BLaER1 treated with 17β-estradiol and CSF1 and Interleukin-3, amounts not matched to agents 10 nM and 100 nM (cell line): ENCODE data around the gene MRPL55.

Source experiments
- H3K27ac ChIP-seq, 11 experiments: shearing (Covaris generic); formaldehyde crosslinking; 2 replicates each; pipeline ENCODE4 v1.8.1; 2022
- H3K27me3 ChIP-seq, 11 experiments: shearing (Covaris generic); formaldehyde crosslinking; 2 replicates each; pipeline ENCODE4 v1.8.1; 2022
- H3K36me3 ChIP-seq, 11 experiments: shearing (Covaris generic); formaldehyde crosslinking; 2 replicates each; pipeline ENCODE4 v1.8.1; 2022
- H3K4me1 ChIP-seq, 10 experiments: shearing (Covaris generic); formaldehyde crosslinking; 2 replicates each; pipeline ENCODE4 v1.8.1; 2022
- H3K4me2 ChIP-seq, 11 experiments: shearing (Covaris generic); formaldehyde crosslinking; 2 replicates each; pipeline ENCODE4 v1.8.1; 2022
- H3K4me3 ChIP-seq, 10 experiments: shearing (Covaris generic); formaldehyde crosslinking; 2 replicates each; pipeline ENCODE4 v1.8.1; 2022
- H3K9ac ChIP-seq, 11 experiments: shearing (Covaris generic); formaldehyde crosslinking; 2 replicates each; pipeline ENCODE4 v1.8.1; 2022
- H3K9me3 ChIP-seq, 11 experiments: shearing (Covaris generic); formaldehyde crosslinking; replicated peaks in 1 of 11; 2 replicates each; pipeline ENCODE4 v1.8.1; 2022
- H4K20me1 ChIP-seq, 11 experiments: shearing (Covaris generic); formaldehyde crosslinking; 2 replicates each; pipeline ENCODE4 v1.8.1; 2022
- Cebpa-rat ChIP-seq, 11 experiments: shearing (Covaris generic); IDR thresholded peaks; 2 replicates each; pipeline ENCODE4 v1.8.1; 2022

Gene MRPL55

DNA sequence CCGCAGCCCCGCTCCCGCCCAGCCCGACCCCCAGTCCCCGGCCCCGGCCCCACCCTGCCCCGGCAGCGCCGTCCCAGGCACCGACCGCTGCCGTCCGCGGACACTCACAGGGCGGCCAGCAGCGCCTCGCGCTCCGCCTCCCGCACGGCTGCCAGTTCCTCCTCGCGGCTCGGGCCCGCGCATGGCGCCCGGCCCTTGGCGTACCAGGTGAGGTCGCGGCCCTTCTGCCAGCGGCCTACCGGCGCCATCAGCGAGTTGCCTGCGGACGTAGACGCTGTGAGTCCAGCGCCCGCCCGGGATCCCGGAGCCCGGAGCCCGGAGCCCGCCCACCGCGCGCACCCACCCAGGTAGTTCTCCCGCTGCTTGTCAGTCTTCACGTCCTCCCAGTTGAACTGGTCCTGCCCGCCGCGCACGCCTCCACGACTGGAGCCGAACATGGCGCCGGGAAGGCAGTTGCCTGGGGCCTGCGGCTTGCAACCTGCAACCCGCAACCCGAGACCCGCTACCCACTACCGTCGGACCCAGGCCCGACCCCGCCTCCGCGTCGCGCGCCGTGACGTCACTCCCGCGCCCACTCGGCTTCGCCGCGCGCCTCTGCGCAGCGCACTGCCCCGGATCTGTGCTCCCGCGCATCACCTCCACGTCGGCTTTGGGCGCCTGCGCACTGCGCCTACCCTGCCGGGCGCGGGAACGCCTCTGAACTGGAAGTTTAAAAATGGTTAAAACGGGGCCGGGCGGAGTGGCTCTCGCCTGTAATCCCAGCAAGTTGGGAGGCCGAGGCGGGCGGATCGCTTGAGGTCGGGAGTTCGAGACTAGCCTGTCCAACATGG is 6.1 kb downstream of the MRPL55 start, which contains the start of gene C1orf35:
C1orf35 (minus strand) TSS at position 535 of the 830 bp plus-strand sequence; CDS start at position 437, 98 bp downstream.
- Histone ChIP-seq H3K27ac (peak within 1 kb of the TSS; percentile 32 to 86 (median 78); a peak in 21 of 22 replicates), H3K4me1 (peaks cover 29 to 55% (median 36%) of the 10 kb centered on the region in 10 experiments), H3K4me3 (peak within 1 kb of the TSS; percentile 85 to 97 (median 92)), H3K4me2 (peak within 1 kb of the TSS; percentile 91 to 98 (median 94)), H3K9me3 (no peaks in the 10 kb centered on the region), H3K9ac (peak within 1 kb of the TSS; percentile 75 to 94 (median 86)), H3K27me3 (no peaks in the 10 kb centered on the region), H3K36me3 (peaks cover 54 to 66% (median 57%) of the 10 kb centered on the region in 11 experiments), H4K20me1 (peaks cover 40 to 55% (median 45%) of the 10 kb centered on the region in 11 experiments)
- no peak for TF ChIP-seq Cebpa-rat (IDR thresholded peaks at IDR 0.05)

DNA sequence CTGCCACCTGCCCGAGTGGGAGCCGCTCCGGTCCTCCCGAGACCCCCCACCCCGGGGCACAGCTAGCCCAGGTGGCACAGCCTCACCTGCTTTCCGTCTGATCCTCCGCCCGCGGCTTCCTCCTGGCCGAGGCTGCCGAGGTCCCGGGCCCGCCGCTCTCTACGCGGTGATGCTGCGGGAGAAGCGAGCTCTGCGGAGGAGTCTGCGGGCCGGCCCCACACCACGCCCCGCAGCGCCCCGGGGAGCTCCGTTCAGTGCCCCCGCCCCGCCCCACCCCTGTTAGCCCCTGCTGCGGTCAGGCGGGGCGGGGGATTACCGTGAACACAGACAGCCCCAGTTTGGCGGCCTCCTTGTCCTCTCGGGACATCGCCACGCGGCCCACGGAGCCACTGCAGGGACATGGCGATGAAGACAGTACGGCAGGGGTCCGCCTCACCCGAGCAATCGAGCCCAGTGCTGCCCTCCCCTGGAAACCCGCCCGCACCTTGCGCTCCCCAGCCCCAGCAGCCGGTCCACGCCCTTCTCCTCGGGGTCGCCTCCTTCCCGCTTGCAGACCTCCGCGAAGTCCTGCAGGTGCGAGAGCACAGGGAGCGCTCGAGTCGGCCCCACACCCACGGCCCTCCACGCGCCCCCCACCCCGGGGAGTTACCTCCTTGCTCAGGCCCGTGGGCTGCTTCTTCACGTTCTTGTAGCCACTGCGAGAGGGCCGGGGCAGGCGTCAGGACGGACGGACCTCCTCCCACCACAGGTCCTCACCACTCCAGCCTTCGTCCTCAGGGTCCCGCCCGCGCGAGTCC is 6.9 kb downstream of the MRPL55 start:
- Histone ChIP-seq H3K4me1 (peaks cover 24 to 49% (median 29%) of the 10 kb centered on the region in 10 experiments), H3K4me3 (peak overlapping the region; percentile 85 to 97 (median 92)), H3K36me3 (peaks cover 56 to 66% (median 58%) of the 10 kb centered on the region in 11 experiments), H3K9ac (peak overlapping the region; percentile 75 to 94 (median 86)), H4K20me1 (peaks cover 48 to 55% (median 53%) of the 10 kb centered on the region in 11 experiments), H3K27ac (peak overlapping the region in 10 of 11 experiments; percentile 3 to 86 (median 78); a peak in 15 of 22 replicates), H3K4me2 (peak overlapping the region; percentile 91 to 98 (median 94)), H3K27me3 (no peaks in the 10 kb centered on the region), H3K9me3 (no peaks in the 10 kb centered on the region)
- TF ChIP-seq Cebpa-rat (IDR thresholded peaks at IDR 0.05), result no peak

DNA sequence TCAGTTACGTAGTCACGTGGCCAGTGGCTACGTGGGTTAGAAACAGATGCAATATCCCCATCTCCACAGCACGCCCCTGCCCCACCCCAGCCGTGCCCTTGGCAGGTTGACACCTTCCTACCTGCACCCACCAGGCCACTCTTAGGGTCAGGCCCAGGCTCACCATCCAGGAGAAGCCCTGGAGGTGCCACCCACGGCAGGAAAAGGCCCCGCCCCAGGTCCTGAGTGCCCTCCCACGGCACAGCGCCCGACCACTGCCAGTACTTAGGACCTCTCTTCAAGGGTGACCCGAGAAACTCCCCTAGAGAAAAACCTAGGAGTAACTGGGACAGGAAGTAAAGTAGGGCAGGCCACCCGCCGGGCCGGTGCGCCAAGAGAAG is 7.5 kb downstream of the MRPL55 start:
- peak overlapping the region in 8 of 11 experiments; percentile 3 to 86 (median 80); a peak in 10 of 22 replicates for H3K27ac ChIP-seq

DNA sequence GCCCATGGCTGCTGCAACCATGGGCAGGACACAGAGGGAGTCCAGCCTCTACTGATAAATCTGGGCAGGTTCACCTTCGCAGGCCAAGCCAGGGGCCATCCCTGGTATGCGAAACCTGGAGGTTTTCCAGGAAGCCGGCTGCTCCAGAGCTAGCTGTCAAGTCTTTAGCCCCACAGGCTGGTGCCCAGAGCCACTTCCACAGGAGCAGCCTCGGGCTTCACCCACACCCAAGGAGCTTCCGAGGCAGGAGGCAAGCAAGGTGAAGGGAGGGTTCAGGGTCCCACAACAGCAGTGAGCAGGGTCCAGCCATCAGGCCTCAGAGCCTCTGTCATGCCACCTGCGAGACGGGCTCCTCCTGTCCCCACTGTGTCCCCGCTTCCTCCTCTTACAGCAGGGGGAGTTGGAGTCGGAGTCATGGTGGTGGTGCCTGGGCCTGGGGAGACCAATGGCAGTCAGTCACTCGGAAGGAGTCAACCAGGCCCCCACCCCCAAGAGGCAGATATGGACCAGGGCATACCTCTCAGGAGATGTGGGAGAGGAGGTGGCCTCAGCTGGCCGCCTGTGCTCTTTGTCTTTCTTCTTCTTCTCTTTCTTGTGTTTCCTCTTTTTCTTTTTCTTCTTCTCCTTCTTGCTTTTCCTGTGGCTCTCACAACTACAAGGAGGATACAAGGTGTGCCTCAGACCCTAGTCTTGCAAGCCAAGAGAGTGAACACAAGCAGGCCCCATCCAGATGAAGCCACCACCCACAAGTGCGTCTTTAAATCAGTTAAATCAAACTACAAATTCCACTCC is 8.1 kb downstream of the MRPL55 start:
- Histone ChIP-seq H3K9ac (peak overlapping the region in 10 of 11 experiments; percentile 75 to 94 (median 86); a peak in 17 of 22 replicates), H3K9me3 (no peaks in the 10 kb centered on the region), H3K27me3 (no peaks in the 10 kb centered on the region), H3K4me1 (peaks cover 24 to 49% (median 29%) of the 10 kb centered on the region in 10 experiments), H3K27ac (no peak overlapping the region), H4K20me1 (peaks cover 60 to 66% (median 64%) of the 10 kb centered on the region in 11 experiments), H3K4me2 (peak overlapping the region; percentile 91 to 98 (median 94)), H3K4me3 (peak overlapping the region in 8 of 10 experiments; percentile 85 to 97 (median 92); a peak in 14 of 20 replicates), H3K36me3 (peaks cover 56 to 66% (median 58%) of the 10 kb centered on the region in 11 experiments)
- TF ChIP-seq Cebpa-rat (IDR thresholded peaks at IDR 0.05), result no peak

More for the DNA sequence above, 7.5 kb downstream of the MRPL55 start:
- peak overlapping the region; percentile 91 to 98 (median 94) for H3K4me2 ChIP-seq
- H3K4me1 ChIP-seq, result peaks cover 24 to 49% (median 29%) of the 10 kb centered on the region in 10 experiments
- H3K36me3 ChIP-seq, result peaks cover 56 to 66% (median 58%) of the 10 kb centered on the region in 11 experiments
- no peaks in the 10 kb centered on the region for H3K27me3 ChIP-seq
- H3K9ac ChIP-seq, result peak overlapping the region; percentile 75 to 94 (median 86)
- H3K4me3 ChIP-seq, result peak overlapping the region; percentile 85 to 97 (median 92)
- no peaks in the 10 kb centered on the region for H3K9me3 ChIP-seq
- H4K20me1 ChIP-seq, result peaks cover 54 to 60% (median 58%) of the 10 kb centered on the region in 11 experiments
- TF ChIP-seq Cebpa-rat (IDR thresholded peaks at IDR 0.05), result no peak

DNA sequence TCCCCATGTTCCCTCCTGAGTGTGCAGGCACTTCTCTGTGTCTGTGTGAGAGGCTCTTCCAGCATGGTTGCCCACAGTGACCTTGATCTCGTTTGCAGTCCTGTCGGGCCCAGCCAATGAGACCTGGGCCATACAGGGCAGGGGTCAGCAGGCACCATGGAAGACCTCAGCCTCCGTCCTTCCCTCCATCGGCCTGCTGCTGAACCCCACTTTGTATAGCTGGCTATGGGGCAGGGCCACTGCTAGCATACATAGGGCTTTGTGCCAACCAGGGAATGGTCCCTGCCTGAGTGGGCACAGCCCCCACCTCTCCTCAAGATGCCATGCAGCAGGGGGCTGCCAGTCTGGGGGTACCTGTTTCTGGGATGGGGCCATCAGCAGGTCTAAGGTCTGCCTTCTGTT is 9.8 kb downstream of the MRPL55 start:
- TF ChIP-seq Cebpa-rat (IDR thresholded peaks at IDR 0.05), result no peak
- Histone ChIP-seq H3K4me2 (no peak overlapping the region; a peak in 2 of 22 replicates), H3K4me3 (no peak overlapping the region), H3K4me1 (peaks cover 23 to 49% (median 27%) of the 10 kb centered on the region in 10 experiments), H4K20me1 (peaks cover 77 to 82% (median 81%) of the 10 kb centered on the region in 11 experiments), H3K27me3 (no peaks in the 10 kb centered on the region), H3K9me3 (peaks cover 5 to 14% (median 11%) of the 10 kb centered on the region in 11 experiments), H3K27ac (no peak overlapping the region), H3K36me3 (peaks cover 66 to 71% (median 69%) of the 10 kb centered on the region in 11 experiments), H3K9ac (no peak overlapping the region; a peak in 1 of 22 replicates)

DNA sequence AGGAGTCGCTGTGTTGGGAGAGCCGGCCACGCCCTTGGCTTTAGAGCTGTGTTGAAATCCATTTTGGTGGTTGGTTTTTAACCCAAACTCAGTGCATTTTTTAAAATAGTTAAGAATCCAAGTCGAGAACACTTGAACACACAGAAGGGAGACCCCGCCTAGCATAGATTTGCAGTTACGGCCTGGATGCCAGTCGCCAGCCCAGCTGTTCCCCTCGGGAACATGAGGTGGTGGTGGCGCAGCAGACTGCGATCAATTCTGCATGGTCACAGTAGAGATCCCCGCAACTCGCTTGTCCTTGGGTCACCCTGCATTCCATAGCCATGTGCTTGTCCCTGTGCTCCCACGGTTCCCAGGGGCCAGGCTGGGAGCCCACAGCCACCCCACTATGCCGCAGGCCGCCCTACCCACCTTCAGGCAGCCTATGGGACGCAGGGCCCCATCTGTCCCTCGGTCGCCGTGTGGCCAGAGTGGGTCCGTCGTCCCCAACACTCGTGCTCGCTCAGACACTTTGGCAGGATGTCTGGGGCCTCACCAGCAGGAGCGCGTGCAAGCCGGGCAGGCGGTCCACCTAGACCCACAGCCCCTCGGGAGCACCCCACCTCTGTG is 10.7 kb downstream of the MRPL55 start:
- Histone ChIP-seq H3K4me2 (no peak overlapping the region), H3K4me3 (no peak overlapping the region), H3K9ac (no peak overlapping the region), H4K20me1 (peaks cover 86 to 92% (median 90%) of the 10 kb centered on the region in 11 experiments), H3K27ac (no peak overlapping the region), H3K36me3 (peaks cover 75 to 80% (median 78%) of the 10 kb centered on the region in 11 experiments), H3K9me3 (peaks cover 13 to 24% (median 20%) of the 10 kb centered on the region in 11 experiments), H3K4me1 (peaks cover 14 to 40% (median 18%) of the 10 kb centered on the region in 10 experiments), H3K27me3 (no peaks in the 10 kb centered on the region)
- TF ChIP-seq Cebpa-rat (IDR thresholded peaks at IDR 0.05), result no peak

DNA sequence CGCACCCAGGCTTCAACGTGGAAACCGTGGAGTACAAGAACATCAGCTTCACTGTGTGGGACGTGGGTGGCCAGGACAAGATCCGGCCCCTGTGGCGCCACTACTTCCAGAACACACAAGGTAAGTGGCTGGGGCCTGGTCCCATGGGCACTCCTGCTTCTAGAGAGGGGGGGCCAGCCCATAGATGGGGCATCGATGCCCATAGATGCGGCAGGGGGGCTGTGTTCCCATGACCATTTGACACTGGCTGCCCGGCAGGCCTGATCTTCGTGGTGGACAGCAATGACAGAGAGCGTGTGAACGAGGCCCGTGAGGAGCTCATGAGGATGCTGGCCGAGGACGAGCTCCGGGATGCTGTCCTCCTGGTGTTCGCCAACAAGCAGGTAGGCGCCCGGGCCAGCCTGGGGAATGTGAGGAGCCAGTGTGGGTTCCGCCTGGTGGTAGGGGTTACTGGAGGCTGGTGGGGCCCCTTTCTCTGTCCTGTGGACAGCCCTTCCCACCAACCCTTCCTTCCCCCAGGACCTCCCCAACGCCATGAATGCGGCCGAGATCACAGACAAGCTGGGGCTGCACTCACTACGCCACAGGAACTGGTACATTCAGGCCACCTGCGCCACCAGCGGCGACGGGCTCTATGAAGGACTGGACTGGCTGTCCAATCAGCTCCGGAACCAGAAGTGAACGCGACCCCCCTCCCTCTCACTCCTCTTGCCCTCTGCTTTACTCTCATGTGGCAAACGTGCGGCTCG is 11.6 kb downstream of the MRPL55 start:
- H3K9me3 ChIP-seq, result peaks cover 15 to 33% (median 29%) of the 10 kb centered on the region in 11 experiments
- no peaks in the 10 kb centered on the region for H3K27me3 ChIP-seq
- H3K9ac ChIP-seq, result no peak overlapping the region
- H3K4me1 ChIP-seq, result peaks cover 14 to 40% (median 18%) of the 10 kb centered on the region in 10 experiments
- H4K20me1 ChIP-seq, result peaks cover 95 to 100% (median 99%) of the 10 kb centered on the region in 11 experiments
- H3K36me3 ChIP-seq, result peaks cover 85 to 89% (median 87%) of the 10 kb centered on the region in 11 experiments
- H3K4me2 ChIP-seq, result no peak overlapping the region
- no peak for TF ChIP-seq Cebpa-rat (IDR thresholded peaks at IDR 0.05)
- no peak overlapping the region for H3K27ac ChIP-seq
- no peak overlapping the region for H3K4me3 ChIP-seq
